Heart right ventricle (tissue), 16 donors: ENCODE results near the gene PUDP. TPM values are rescaled to one million over a fixed set of nuclear protein-coding genes. Genes with fewer than 3 reads are reported as not detected.

ENCODE experiments used
- ATAC-seq, 8 donors: fragments of 200-7000 bp; cut with Tn5 transposase; one replicate each; pipeline ENCODE4 v1.9.1; 2020; ENCODE audit warnings: mild to moderate bottlenecking in 8 of 8, moderate library complexity in 8 of 8, moderate number of reproducible peaks in 1 of 8
- DNase-seq, 2 donors: peaks; one replicate each; pipeline ENCODE4 v3.0.0-alpha.2; 2020
- H3K27ac ChIP-seq, 10 donors: fragments of 200-600 bp; sonication (generic) in 2 of 10; one replicate each; pipeline versions ENCODE4 v1.5.0 to v1.8.0; 2020 to 2022; ENCODE audit warnings: mild to moderate bottlenecking in 3 of 10
- H3K27me3 ChIP-seq, 7 donors: fragments of 200-600 bp; one replicate each; pipeline ENCODE4 v1.8.0; 2021 to 2022; ENCODE audit warnings: mild to moderate bottlenecking in 2 of 7
- H3K36me3 ChIP-seq, 9 donors: fragments of 200-600 bp; sonication (generic) in 1 of 9; one replicate each; pipeline versions ENCODE4 v1.5.0 to v1.8.0; 2020 to 2022; ENCODE audit warnings: mild to moderate bottlenecking in 2 of 9
- H3K4me1 ChIP-seq, 9 donors: fragments of 200-600 bp; sonication (generic) in 1 of 9; one replicate each; pipeline versions ENCODE4 v1.5.0 to v1.8.0; 2020 to 2022; ENCODE audit warnings: mild to moderate bottlenecking in 4 of 9
- H3K4me3 ChIP-seq, 10 donors: fragments of 200-600 bp; sonication (generic) in 2 of 10; one replicate each; pipeline versions ENCODE4 v1.5.0 to v1.8.0; 2020 to 2022; ENCODE audit warnings: mild to moderate bottlenecking in 7 of 10, moderate library complexity in 2 of 10
- H3K9me3 ChIP-seq, 11 donors: fragments of 200-600 bp in 10 of 11; sonication (generic) in 2 of 11; one replicate each; pipeline versions ENCODE4 v1.5.0 to v1.8.0; 2013 to 2022; ENCODE audit warnings: mild to moderate bottlenecking in 2 of 11, control low read depth in 1 of 11, moderate library complexity in 1 of 11
- WGBS, 2 donors: extraction: QIAGEN DNeasy Blood & Tissue Kit; methylation state at CpG; one replicate each; pipeline ENCODE4 v1.1.7; 2013; ENCODE audit warnings: inconsistent platforms in 1 of 2; 5-methylcytosine and 5-hydroxymethylcytosine counted together
- intact Hi-C, 10 donors: fragments of 100-400 bp; cut with DNase I; formaldehyde crosslinking; loops; one replicate each; pipeline versions ENCODE4 v1.11.1 to v1.14.2; 2022
- polyA plus RNA-seq, 2 donors: library from polyadenylated mRNA; stranded (reverse); fragments of 200-250 nt; gene quantifications; one replicate each; pipeline ENCODE4 v1.2.3, GENCODE V29; 2013
- total RNA-seq, 10 donors: library from RNA; stranded (reverse); fragmentation: NEBNext Ultra II Directional in 3 of 10; extraction: Animal tissue kit (Norgen Biotek cat#: 25700) in 3 of 10; gene quantifications; one replicate each; pipeline versions ENCODE4 v1.2.1 to v1.2.4, GENCODE V29; 2021 to 2023
- TF ChIP-seq, protein P1 (sequence below), 9 donors: fragments of 200-600 bp; sonication (generic) in 2 of 9; IDR thresholded peaks; one replicate each; pipeline versions ENCODE4 v1.5.0 to v1.8.0; 2021 to 2022; ENCODE audit warnings: antibody characterized with exemption in 9 of 9, mild to moderate bottlenecking in 5 of 9, moderate library complexity in 1 of 9
- donor health status: Arrhythmogenic right ventricular cardiomyopathy.
- donor health status: ischemic (EF 13 %, LVEDD 7.1; RV severe dilation, severe dysfunction).
- donor health status: healthy with polysubstance abuse.
- donor health status: DM: no; HTN: yes; CAD: no.
- donor health status: DM: no; HTN: no; CAD: no.
- donor health status: ischemic (EF 25% LVEDD 6.9; RV normal size, moderate dysfunction).
- donor health status: ischemic (EF 25% LVEDD 5.7; RV mildly dilated, moderate dysfunction).
- donor health status: healthy.
- donor health status: DM: yes; HTN: yes; CAD: no.
- donor health status: Ischemic cardiomyopathy.
- donor health status: ischemic (EF 35%, LVEDD 5.7; RV mildly dilated, moderate dysfunction).
- donor health status: nonischemic (EF 11% LVEDD 7.7; RV severe dilation, severe dysfunction).
- donor health status: DM: yes; HTN: yes; CAD: no.
- donor health status: PGD.
- donor health status: ischemic (EF 29% LVEDD 5.4; RV normal size, mild dysfunction).
- donor health status: nonischemic (EF 23%, LVEDD 6.1; RV moderate dilation, normal function).

PUDP gene
- total and polyA plus RNA-seq, 12 donors: 9.1 to 27.0 (median 21.0) TPM

DNA sequence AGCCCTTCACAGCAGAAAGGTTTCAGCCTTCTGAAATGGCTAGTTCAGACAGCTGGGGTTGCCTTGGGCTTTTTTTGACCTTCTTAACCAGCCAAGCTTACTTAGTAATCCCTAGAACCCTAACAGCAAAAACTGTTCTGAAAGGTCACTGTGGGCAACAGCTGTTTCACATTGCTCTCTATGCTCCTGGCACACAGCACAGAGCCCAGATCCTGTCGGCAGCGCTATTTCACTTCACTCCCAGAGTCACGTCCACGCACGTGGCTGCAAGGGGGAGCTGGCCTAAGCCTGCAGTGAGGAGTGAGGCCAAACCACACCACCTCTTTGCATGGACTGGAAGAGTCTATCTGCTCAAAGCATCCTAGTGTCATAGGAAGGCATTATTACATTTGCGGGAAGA is 32.4 kb downstream of the PUDP start:
- peak; percentile 46 to 92 (median 74) for ATAC-seq
- Histone ChIP-seq H3K4me1 (peaks cover 0 to 25% (median 12%) of the 10 kb centered on the region in 9 donors), H3K27me3 (no peaks in the 10 kb centered on the region), H3K36me3 (no peaks in the 10 kb centered on the region), H3K4me3 (no peak overlapping the region), H3K27ac (peak overlapping the region in 1 of 10 donors; percentile 7), H3K9me3 (no peaks in the 10 kb centered on the region)
- WGBS, 2 donors: 36 to 41% methylated on average over 6 of the region's 6 CpGs
- TF ChIP-seq, protein P1, sequence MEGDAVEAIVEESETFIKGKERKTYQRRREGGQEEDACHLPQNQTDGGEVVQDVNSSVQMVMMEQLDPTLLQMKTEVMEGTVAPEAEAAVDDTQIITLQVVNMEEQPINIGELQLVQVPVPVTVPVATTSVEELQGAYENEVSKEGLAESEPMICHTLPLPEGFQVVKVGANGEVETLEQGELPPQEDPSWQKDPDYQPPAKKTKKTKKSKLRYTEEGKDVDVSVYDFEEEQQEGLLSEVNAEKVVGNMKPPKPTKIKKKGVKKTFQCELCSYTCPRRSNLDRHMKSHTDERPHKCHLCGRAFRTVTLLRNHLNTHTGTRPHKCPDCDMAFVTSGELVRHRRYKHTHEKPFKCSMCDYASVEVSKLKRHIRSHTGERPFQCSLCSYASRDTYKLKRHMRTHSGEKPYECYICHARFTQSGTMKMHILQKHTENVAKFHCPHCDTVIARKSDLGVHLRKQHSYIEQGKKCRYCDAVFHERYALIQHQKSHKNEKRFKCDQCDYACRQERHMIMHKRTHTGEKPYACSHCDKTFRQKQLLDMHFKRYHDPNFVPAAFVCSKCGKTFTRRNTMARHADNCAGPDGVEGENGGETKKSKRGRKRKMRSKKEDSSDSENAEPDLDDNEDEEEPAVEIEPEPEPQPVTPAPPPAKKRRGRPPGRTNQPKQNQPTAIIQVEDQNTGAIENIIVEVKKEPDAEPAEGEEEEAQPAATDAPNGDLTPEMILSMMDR (IDR thresholded peaks at IDR 0.05): no peak
- intact Hi-C loops: no loop called here
- peak in 1 of 2 donors; percentile 23 for DNase-seq

DNA sequence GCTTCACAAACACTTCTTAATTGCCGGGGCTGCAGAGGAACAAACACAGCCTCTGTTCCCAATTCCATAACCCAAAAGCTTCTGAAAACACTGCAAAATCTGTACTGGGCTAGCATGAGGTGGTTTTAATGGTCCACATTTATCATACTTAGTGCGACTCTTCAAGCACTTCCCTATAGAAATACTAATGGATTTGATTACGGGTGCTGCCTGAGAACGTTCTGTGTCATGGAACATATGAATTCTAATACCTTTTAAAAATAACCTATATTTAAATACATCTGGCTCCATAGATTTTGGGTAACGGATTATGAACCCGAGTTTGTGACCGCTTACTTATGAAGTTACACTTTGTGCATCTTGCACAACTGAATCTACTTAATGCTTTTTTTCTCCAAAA is 35.9 kb downstream of the PUDP start:
- ATAC-seq (no peak), DNase-seq (no peak)
- no peak overlapping the region for H3K27ac ChIP-seq
- no peaks in the 10 kb centered on the region for H3K36me3 ChIP-seq
- 97 to 98% methylated on average over 7 of the region's 7 CpGs for WGBS, 2 donors
- H3K4me1 ChIP-seq: peaks cover 0 to 31% (median 11%) of the 10 kb centered on the region in 9 donors
- no peaks in the 10 kb centered on the region for H3K27me3 ChIP-seq
- TF ChIP-seq, protein P1 (IDR thresholded peaks at IDR 0.05): no peak
- intact Hi-C loops: no loop called here
- no peak overlapping the region for H3K4me3 ChIP-seq
- no peaks in the 10 kb centered on the region for H3K9me3 ChIP-seq

DNA sequence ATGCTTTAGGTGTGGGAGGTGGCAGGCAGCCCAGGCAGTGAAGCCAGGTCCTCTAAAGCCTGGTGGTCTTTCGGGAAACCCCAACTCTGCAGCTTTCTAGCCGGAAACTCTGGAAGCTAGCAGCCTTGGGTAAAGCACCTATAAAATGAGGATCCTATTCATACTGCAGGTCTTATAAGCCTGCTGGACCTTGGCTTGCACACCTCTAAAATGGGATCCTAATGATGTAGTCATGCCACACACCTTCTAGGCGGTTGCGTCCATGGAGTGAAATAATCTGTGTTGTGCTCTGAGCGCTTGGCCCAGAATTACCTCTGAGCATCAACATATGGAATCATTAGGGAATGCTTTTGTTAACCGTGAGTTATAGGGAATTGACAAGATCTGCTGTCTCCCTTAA is 36.4 kb downstream of the PUDP start:
- ATAC-seq (no peak), DNase-seq (no peak)
- no peaks in the 10 kb centered on the region for H3K36me3 ChIP-seq
- intact Hi-C loops: no loop called here
- WGBS, 2 donors: 95 to 97% methylated on average over 6 of the region's 6 CpGs
- H3K4me3 ChIP-seq: no peak overlapping the region
- H3K9me3 ChIP-seq: no peaks in the 10 kb centered on the region
- no peaks in the 10 kb centered on the region for H3K27me3 ChIP-seq
- peaks cover 0 to 31% (median 11%) of the 10 kb centered on the region in 9 donors for H3K4me1 ChIP-seq
- no peak overlapping the region for H3K27ac ChIP-seq
- TF ChIP-seq, protein P1 (IDR thresholded peaks at IDR 0.05): no peak

DNA sequence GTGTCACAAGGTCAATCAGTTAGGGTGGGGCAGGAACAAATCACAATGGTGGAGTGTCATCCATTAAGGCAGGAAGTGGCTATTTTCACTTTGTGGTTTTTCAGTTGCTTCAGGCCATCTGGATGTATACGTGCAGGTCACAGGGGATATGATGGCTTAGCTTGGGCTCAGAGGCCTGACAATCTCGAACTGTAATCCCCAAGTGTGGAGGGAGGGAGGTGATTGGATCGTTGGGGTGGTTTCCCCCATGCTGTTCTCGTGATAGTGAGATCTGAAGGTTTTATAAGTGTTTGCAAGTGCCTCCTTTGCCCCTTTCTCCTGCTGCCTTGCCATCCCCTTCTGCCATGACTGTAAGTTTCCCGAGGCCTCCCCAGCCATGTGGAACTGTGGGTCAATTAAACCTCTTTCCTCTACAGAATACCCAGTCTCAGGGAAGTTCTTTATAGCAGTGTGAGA is 37.1 kb downstream of the PUDP start:
- intact Hi-C loops: no loop called here
- Histone ChIP-seq H3K36me3 (no peaks in the 10 kb centered on the region), H3K4me1 (peaks cover 0 to 31% (median 11%) of the 10 kb centered on the region in 9 donors), H3K9me3 (no peaks in the 10 kb centered on the region), H3K27ac (peak overlapping the region in 3 of 10 donors; percentile 33 to 39 (median 36)), H3K27me3 (no peaks in the 10 kb centered on the region), H3K4me3 (no peak overlapping the region)
- no peak for ATAC-seq
- WGBS, 2 donors: 57 to 65% methylated on average over 5 of the region's 5 CpGs
- TF ChIP-seq, protein P1 (IDR thresholded peaks at IDR 0.05): no peak
- DNase-seq: no peak
